SK-N-SH (cell line): ENCODE measurements around the gene OAF. TPM values are rescaled to one million over a fixed set of nuclear protein-coding genes. Genes with fewer than 3 reads are reported as not detected.
A peak's percentile ranks its signal among the peaks of the same experiment; 100 is the strongest.

ENCODE experiments used
- CTCF ChIA-PET: fragments of 300-600, 350-600 bp; formaldehyde crosslinking; extraction: SDS; loops from one replicate; lab custom pipeline; 2021; lab: Yijun Ruan, JAX
- POLR2A ChIA-PET: fragments of 350-600 bp; sonication (Branson Sonifier 250); formaldehyde crosslinking; extraction: SDS; loops from one replicate; lab custom pipeline; 2020; ENCODE audit warnings: antibody characterized with exemption, inconsistent platforms; lab: Yijun Ruan, JAX
- DNase-seq: peaks from one replicate; pipeline ENCODE4 v3.0.0; 2012
- H2AFZ ChIP-seq: fragments of 200-600 bp; sonication (generic); 2 replicates; pipeline ENCODE4 v1.8.1; 2016; ENCODE audit warnings: antibody characterized with exemption, mild to moderate bottlenecking, low read depth
- H3F3A ChIP-seq: fragments of 200-600 bp; sonication (generic); replicated peaks from 2 replicates; pipeline ENCODE3; 2016; ENCODE audit warnings: antibody characterized with exemption, mild to moderate bottlenecking; ENCODE audit not compliant: insufficient read depth
- H3K27ac ChIP-seq, 2 experiments: fragments of 200-500 bp in 1 of 2; fragments of 200-600 bp in 1 of 2; sonication (Bioruptor generic) in 1 of 2; sonication (generic), shearing (Covaris generic) in 1 of 2; 2 replicates each; pipeline versions ENCODE4 v1.5.1 to v1.6.1; 2014 to 2016; ENCODE audit warnings: low read depth in 2 of 2, inconsistent platforms in 1 of 2, low read length in 1 of 2, mild to moderate bottlenecking in 1 of 2, mixed read lengths in 1 of 2
- H3K27me3 ChIP-seq: fragments of 200-600 bp; sonication (generic), shearing (Covaris generic); 2 replicates; pipeline ENCODE4 v1.6.1; 2016; ENCODE audit warnings: mixed run types; ENCODE audit not compliant: insufficient read depth
- H3K36me3 ChIP-seq, 2 experiments: fragments of 200-500 bp in 1 of 2; fragments of 200-600 bp in 1 of 2; sonication (Bioruptor generic) in 1 of 2; sonication (generic) in 1 of 2; replicated peaks in 1 of 2; 2 replicates each; pipeline versions ENCODE3 to v1.5.1; 2014 to 2016; ENCODE audit warnings: low read length in 1 of 2, mild to moderate bottlenecking in 1 of 2; ENCODE audit not compliant: insufficient read depth in 2 of 2, control insufficient read depth in 1 of 2
- H3K4me1 ChIP-seq, 2 experiments: fragments of 200-500 bp in 1 of 2; fragments of 200-600 bp in 1 of 2; sonication (Bioruptor generic) in 1 of 2; sonication (generic), shearing (Covaris generic) in 1 of 2; 2 replicates each; pipeline versions ENCODE4 v1.5.1 to v1.6.1; 2014 to 2016; ENCODE audit warnings: low read depth in 1 of 2, low read length in 1 of 2, mixed run types in 1 of 2; ENCODE audit not compliant: insufficient read depth in 2 of 2, control insufficient read depth in 1 of 2
- H3K4me2 ChIP-seq: fragments of 200-600 bp; sonication (generic), shearing (Covaris generic); 2 replicates; pipeline ENCODE4 v1.6.1; 2017; ENCODE audit warnings: mixed run types
- H3K4me3 ChIP-seq, 2 experiments: fragments of 200-500 bp in 1 of 2; fragments of 200-600 bp in 1 of 2; sonication (Bioruptor generic) in 1 of 2; sonication (generic), shearing (Covaris generic) in 1 of 2; 2 replicates each; pipeline versions ENCODE4 v1.5.1 to v1.8.1; 2014 to 2016; ENCODE audit warnings: low read depth in 2 of 2, inconsistent platforms in 1 of 2, low read length in 1 of 2, mild to moderate bottlenecking in 1 of 2, mixed read lengths in 1 of 2, moderate library complexity in 1 of 2
- H3K79me2 ChIP-seq: fragments of 200-600 bp; sonication (generic); 2 replicates; pipeline ENCODE4 v1.8.1; 2017; ENCODE audit warnings: mild to moderate bottlenecking; ENCODE audit not compliant: insufficient read depth
- H3K9ac ChIP-seq: fragments of 200-600 bp; sonication (generic); 2 replicates; pipeline ENCODE4 v1.6.1; 2017; ENCODE audit warnings: mixed run types
- H3K9me2 ChIP-seq: fragments of 200-600 bp; sonication (generic); 2 replicates; pipeline ENCODE4 v1.6.1; 2017; ENCODE audit warnings: mixed run types
- H3K9me3 ChIP-seq: fragments of 200-600 bp; sonication (generic); 2 replicates; pipeline ENCODE4 v1.6.1; 2017; ENCODE audit warnings: mixed run types, mild to moderate bottlenecking, moderate library complexity
- H4K20me1 ChIP-seq: fragments of 200-600 bp; sonication (generic); 2 replicates; pipeline ENCODE4 v1.6.1; 2017; ENCODE audit warnings: mild to moderate bottlenecking, mixed run types; ENCODE audit not compliant: insufficient read depth
- CTCF ChIP-seq: fragments of 200-600 bp; sonication (generic); IDR thresholded peaks from 2 replicates; pipeline ENCODE4 v1.6.1; 2017; ENCODE audit warnings: antibody characterized with exemption, mild to moderate bottlenecking, moderate library complexity
- EZH2phosphoT487 ChIP-seq: fragments of 200-600 bp; sonication (generic); IDR thresholded peaks from 2 replicates; pipeline ENCODE4 v1.6.1; 2017; ENCODE audit warnings: low read depth, mixed run types, mild to moderate bottlenecking, antibody characterized with exemption, moderate library complexity, borderline replicate concordance
- IRF3 ChIP-seq: fragments of 150-350 bp; IDR thresholded peaks from 2 replicates; pipeline ENCODE4 v1.6.1; 2016; ENCODE audit warnings: mild to moderate bottlenecking, low read depth, low read length
- MAX ChIP-seq: IDR thresholded peaks from 2 replicates; pipeline ENCODE4 v1.4.0; 2012; ENCODE audit warnings: low read depth
- NFIC ChIP-seq: IDR thresholded peaks from 2 replicates; pipeline ENCODE4 v1.4.0; 2012; ENCODE audit warnings: borderline replicate concordance
- RAD21 ChIP-seq: IDR thresholded peaks from 2 replicates; pipeline ENCODE4 v1.6.1; 2012; ENCODE audit warnings: mild to moderate bottlenecking, low read length
- RCOR1 ChIP-seq: fragments of 150-350 bp; IDR thresholded peaks from 2 replicates; pipeline ENCODE4 v1.6.1; 2017; ENCODE audit warnings: antibody characterized with exemption, low read length
- REST ChIP-seq: IDR thresholded peaks from 2 replicates; pipeline ENCODE4 v1.6.1; 2012; ENCODE audit warnings: mild to moderate bottlenecking, low read depth, low read length, moderate library complexity
- SMC3 ChIP-seq: IDR thresholded peaks from 2 replicates; pipeline ENCODE4 v1.6.1; 2012; ENCODE audit warnings: low read depth, low read length, improper control_type of control experiment
- TEAD4 ChIP-seq: IDR thresholded peaks from 2 replicates; pipeline ENCODE4 v1.4.0; 2012; ENCODE audit warnings: mild to moderate bottlenecking, borderline replicate concordance; ENCODE audit not compliant: insufficient read depth
- USF2 ChIP-seq: fragments of 150-350 bp; IDR thresholded peaks from 2 replicates; pipeline ENCODE4 v1.6.1; 2017; ENCODE audit warnings: antibody characterized with exemption, low read length, low read depth, borderline replicate concordance
- ZBTB33 ChIP-seq: IDR thresholded peaks from 2 replicates; pipeline ENCODE4 v1.4.0; 2012; ENCODE audit warnings: low read depth, borderline replicate concordance
- WGBS: methylation state at CpG from one replicate; pipeline ENCODE4 v1.1.6; 2017; ENCODE audit warnings: low lambda C conversion rate; 5-methylcytosine and 5-hydroxymethylcytosine counted together
- polyA plus RNA-seq, 3 experiments: library from polyadenylated mRNA; depleted of rRNA; stranded (reverse); fragments of >200 nt; gene quantifications; 2 replicates each; pipeline ENCODE4 v1.2.3, GENCODE V29; 2012

Gene OAF
- polyA plus RNA-seq, 1 of the 3 experiments (the other 2 are of a cell fraction), result 28.0 TPM

GRCh38 chr11:120168960-120169681, 41.7 kb upstream of the OAF start:
- H3K9me3 ChIP-seq, result no peaks in the 10 kb centered on the region
- H3K4me1 ChIP-seq, result peaks cover 0 to 15% of the 10 kb centered on the region in 2 experiments; a peak in 1 of 4 replicates
- peak overlapping the region; percentile 89; the same call in 1 of the 2 replicates for H2AFZ ChIP-seq
- ChIA-PET CTCF (interaction anchor here (0.6 to 12.7 kb wide), 39 partner anchors 9 to 693 kb away, joined by 3 to 400 read pairs (median 3); partner anchors contain the start of gene NECTIN1), POLR2A (no interaction called here)
- H3K79me2 ChIP-seq, result no peaks in the 10 kb centered on the region
- H3K9me2 ChIP-seq, result no peaks in the 10 kb centered on the region
- peak overlapping the region; percentile 34; the same call in 1 of the 2 replicates for H3K9ac ChIP-seq
- 33% methylated on average over 15 of the region's 71 CpGs for WGBS
- H3K4me2 ChIP-seq, result peak overlapping the region; percentile 76
- peak; percentile 94 for DNase-seq
- H3K4me3 ChIP-seq, result peak overlapping the region; percentile 50 to 57
- H3K27ac ChIP-seq, result no peak overlapping the region
- TF ChIP-seq USF2, result no peak
- TF ChIP-seq SMC3, result peak; percentile 36; the same call in 1 of the 2 replicates
- TF ChIP-seq RAD21, result peak; percentile 47
- no peak for TF ChIP-seq REST
- no peak for TF ChIP-seq RCOR1
- no peak for TF ChIP-seq MAX
- TF ChIP-seq EZH2phosphoT487, result no peak
- peak; percentile 66 for TF ChIP-seq CTCF
- no peak for TF ChIP-seq TEAD4
- TF ChIP-seq ZBTB33, result no peak
- TF ChIP-seq NFIC, result no peak
- no peak for TF ChIP-seq IRF3
- H3K27me3 ChIP-seq, result peaks cover 23% of the 10 kb centered on the region; the same call in 1 of the 2 replicates
- no peaks in the 10 kb centered on the region for H4K20me1 ChIP-seq
- H3F3A ChIP-seq, result no peaks in the 10 kb centered on the region
- H3K36me3 ChIP-seq, result no peaks in the 10 kb centered on the region
